NCI-H774 (cell line): ENCODE measurements around the gene MTG2.
"Not testable (repeated sequence)": the region's sequence is repeated elsewhere in the genome, so short reads cannot be mapped to it uniquely, and the experiment has no call there.

Experiments
- DNase-seq: peaks from one replicate; lab custom pipeline; 2025; lab: John Stamatoyannopoulos, UW

Gene MTG2

DNA sequence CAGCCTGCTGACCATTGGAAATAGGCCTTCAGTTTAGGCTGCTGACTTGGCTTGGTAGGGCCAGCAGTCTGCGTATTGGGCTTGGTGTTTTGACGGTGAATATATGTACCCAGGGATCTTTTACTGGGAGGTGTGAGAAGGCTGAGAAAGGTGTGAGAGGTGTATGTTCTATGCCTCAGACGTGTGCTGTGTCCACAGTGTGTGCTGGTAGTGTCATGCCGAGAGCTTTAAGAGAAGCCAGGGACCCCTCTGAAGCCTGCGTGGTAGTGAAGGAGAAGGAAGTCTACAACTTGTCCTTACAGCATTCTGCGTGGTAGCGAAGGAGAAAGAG lies 37.2 kb upstream of the MTG2 start:
- no peak for DNase-seq

DNA sequence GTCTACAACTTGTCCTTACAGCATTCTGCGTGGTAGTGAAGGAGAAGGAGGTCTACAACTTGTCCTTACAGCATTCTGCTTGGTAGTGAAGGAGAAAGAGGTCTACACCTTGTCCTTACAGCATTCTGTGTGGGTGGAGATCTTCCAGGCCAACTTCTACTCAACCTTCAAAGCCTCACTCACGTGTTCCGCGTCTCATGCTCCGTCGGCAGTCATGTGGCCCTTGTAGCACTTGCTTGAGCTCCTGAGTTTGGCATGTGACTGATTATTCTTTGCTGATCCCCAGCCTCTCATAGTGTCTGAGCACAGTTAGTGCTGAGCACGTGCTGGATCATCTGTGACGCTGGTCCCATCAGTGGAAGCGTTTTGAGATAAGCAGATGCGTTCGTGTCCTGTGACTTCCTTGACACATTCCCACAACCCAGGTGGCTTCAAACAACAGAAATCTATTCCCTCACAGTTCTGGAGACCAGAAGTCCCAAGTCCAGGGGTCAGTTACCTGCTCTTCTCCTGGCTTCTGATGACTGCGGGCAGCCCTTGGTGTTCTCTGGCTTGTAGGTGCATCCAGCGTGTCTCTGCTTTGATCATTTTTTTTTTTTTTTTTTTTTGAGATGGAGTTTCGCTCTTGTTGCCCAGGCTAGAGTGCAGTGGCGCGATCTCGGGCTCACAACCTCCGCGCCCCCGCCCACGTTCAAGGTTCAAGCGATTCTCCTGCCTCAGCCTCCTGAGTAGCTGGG lies 36.6 kb upstream of the MTG2 start:
- no peak for DNase-seq

DNA sequence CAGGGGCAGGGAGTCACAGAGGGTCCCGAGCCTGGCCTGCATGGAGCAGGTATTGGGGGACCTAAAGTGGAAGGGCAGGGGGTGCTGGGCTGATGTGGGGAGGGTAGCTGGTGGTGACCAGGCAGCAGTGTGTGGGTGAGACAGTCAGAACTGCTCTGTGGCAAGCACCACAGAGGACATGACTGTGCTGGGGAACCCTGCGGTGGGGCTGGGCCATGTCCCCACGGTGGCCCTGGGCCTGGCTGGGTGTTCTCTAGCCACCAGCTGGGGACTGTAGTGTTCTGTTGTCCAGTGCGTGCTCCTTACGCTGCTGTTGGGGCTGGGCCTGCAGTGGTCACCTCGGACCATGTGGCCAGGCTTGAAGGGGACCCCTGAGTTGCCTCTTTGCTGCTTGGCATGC lies 35.7 kb upstream of the MTG2 start:
- no peak for DNase-seq

DNA sequence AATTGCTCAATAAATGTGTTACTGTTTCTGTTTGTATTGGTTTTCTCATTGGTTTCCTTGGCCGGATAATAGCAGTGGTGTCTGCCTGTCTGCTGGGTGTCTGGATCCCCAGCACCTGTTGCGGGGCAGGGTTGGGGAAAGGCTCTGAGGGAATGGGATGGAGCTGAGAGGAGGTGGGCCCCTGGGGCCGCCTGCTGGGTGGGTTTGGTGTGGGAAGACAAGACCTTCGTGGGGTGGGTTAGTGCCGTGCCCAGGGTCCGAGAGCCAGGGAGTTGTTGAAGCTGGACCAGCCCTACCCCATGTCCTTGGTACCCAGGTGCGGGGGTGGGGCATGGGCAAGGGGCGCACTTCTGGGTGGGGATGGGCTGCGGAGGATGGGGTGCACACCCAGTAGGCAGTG lies 35.3 kb upstream of the MTG2 start:
- no peak for DNase-seq

DNA sequence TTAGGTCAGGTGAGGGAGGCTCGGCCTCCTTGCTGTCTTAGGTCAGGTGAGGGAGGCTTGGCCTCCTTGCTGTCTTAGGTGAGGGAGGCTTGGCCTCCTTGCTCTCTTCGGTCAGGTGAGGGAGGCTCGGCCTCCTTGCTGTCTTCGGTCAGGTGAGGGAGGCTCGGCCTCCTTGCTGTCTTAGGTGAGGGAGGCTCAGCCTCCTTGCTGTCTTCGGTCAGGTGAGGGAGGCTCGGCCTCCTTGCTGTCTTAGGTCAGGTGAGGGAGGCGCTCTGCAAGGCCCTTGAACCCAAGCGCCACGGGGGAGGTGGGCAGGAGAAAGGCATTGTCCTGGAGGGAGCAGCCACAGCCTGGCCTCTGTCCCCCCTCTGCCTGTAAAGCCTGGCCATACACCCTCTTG lies 34.4 kb upstream of the MTG2 start:
- DNase-seq, result not testable (repeated sequence)

DNA sequence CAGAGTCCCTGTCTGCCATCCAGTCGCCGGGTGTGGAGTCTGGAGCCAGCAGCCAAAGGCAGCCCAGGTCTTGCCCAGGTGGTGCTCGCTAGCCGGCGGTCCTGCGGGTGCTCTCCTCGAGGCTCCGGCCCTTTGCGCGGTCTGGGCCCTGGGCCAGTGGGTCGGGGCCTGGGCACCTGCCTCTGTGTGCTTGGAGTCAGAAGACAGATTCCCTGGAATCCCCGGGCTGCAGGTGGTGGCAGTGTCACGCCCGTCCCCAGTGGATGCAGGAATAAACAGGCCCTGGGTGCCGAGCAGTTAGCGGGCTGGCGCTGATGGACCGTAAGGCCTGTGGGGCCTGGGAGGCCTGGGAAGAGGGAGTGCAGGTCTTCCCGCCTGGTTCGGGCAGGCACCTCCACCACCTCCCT lies 33.9 kb upstream of the MTG2 start:
- no peak for DNase-seq

DNA sequence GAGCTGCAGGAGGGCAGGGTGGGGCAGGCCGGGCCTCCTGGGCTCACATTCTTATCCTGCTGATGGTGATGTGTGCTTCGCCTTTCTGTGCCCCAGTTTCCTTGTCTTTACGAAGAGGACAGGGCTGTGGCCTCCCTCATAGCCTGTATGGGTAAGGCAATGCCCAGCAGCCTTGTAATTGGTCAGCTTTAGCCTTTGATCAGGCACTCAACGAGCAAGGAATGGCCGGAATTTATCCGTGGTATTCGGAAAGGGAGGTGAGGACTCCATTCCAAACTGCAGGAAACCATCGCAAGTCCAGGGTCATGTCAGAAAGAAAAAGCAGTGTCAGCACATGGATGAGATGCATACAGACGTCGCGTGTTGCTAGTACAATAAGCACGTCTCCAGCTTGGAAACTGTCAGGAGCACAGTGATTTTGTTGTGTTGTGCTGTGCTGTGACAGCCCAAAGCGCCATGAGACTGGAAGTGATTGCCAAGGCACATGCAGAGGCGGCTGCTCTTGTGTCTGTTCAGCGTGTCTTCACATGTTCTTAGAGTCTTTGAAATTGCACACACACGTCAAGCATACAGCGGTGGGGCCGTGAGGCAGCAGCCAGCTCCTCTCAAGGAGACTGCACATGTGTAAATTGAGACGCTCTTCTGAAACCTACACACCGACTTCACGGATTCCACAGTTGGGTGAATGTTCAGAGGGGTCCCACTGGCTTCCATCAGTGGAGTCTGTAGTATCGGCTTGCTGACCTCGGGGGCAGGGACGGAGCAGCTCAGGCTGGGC lies 33.1 kb upstream of the MTG2 start:
- DNase-seq, result no peak

DNA sequence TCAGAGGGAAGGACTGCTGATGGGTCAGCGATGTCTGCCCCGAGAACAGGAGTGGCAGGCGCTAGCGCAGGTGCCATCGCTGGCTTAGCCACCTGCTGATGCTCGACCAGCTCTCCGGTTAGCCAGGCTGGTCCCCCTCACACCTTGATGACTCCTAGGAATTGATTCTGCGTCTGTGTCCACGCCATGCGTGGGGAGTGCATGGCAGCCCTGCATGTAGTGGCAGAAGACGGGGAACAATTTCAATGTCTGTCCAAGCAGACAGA lies 32.6 kb upstream of the MTG2 start:
- no peak for DNase-seq

DNA sequence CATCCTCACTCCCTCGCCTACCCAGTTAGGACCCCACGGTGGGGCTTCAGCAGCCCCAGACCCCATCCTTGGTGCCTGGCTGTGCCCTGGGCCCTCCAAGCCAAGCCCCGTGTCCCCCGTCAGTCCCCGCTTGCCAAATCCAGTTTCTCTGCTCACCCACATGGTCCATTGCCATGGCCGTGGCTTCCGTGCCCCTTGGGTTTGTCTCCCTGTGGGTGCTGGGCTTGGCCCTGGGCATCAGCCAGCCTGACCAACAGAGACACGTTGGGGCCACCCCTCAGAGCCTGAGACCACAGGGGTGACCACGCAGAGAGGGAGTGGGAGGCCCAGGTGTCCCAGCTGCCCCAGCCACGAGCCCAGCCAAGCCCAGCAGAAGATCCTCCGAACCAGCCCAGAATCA lies 31.6 kb upstream of the MTG2 start:
- no peak for DNase-seq

DNA sequence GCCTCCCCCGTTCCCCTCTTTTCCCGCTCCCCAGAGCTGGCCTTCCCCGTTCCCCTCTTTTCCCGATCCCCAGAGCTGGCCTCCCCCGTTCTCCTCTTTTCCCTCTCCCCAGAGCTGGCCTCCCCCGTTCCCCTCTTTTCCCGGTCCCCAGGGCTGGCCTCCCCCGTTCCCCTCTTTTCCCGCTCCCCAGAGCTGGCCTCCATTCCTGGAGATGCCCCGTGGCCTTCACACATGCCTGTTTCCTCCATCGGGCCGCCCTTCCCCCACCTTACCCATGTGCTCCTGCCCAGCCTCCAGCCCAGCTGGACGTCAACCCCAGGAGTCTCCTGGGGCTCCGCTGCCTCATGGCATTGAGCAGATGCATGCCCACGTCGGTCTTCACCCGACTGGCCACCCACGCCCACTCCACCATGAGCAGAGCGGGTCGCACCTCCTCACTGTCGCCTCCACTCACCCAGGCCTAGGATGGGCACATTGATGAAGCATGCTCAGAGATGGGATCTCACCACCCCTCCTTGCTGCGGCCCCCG lies 30.9 kb upstream of the MTG2 start:
- no peak for DNase-seq

DNA sequence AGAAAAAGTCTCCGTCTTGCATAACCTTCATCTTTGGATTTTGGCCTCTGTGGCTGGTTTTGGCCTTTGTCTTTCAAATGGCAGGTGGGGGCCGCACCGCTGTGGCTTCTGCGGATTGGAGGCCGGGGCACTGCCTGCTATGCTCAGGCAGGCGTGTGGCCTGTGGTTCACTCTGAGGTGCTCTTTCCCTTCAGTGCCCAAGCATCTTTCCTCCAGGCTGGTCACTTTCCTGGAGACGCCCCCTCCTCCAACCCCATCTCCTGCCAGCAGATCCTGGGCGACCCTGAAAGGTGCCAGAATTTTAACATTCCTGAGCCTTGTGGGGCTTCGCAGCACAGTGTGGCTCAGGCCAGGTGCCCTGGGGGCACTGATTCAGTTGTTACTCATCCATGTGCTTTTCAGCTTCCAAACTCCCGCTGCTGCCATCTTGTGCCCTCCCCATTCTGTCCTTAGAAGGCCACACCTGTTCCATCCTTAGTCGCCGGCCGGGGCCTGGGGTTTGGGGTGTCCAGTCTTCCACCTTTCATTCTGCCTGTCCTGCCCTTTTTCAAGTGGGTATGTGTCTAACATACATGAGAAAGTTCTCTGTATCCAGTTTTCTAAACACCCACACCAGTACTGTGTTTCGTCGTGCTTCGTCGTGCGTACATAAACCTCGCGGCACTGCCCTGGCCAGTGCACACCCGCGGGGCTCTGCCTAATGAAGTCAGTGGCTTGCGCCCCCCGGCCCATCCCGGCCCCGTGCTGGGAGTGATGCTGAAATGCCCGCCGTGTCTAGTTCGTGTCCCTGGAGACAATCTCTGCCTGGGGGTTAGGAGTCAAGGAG lies 27.2 kb upstream of the MTG2 start:
- no peak for DNase-seq

DNA sequence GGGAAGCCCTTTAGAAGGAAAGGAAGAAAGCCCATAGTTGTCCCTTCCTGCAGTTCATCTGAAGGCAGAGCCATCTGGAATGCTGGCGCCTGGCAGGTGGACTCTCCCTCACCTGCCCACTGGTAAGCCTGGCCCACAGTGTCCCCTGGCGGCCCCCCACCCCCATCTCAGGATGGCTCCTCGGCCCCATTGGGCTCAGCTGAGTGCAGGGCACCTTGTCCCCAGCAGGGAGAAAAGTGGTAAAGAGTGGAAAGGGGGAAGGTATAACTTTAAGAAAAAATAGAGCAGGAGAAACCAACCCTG lies 26.6 kb upstream of the MTG2 start:
- no peak for DNase-seq

DNA sequence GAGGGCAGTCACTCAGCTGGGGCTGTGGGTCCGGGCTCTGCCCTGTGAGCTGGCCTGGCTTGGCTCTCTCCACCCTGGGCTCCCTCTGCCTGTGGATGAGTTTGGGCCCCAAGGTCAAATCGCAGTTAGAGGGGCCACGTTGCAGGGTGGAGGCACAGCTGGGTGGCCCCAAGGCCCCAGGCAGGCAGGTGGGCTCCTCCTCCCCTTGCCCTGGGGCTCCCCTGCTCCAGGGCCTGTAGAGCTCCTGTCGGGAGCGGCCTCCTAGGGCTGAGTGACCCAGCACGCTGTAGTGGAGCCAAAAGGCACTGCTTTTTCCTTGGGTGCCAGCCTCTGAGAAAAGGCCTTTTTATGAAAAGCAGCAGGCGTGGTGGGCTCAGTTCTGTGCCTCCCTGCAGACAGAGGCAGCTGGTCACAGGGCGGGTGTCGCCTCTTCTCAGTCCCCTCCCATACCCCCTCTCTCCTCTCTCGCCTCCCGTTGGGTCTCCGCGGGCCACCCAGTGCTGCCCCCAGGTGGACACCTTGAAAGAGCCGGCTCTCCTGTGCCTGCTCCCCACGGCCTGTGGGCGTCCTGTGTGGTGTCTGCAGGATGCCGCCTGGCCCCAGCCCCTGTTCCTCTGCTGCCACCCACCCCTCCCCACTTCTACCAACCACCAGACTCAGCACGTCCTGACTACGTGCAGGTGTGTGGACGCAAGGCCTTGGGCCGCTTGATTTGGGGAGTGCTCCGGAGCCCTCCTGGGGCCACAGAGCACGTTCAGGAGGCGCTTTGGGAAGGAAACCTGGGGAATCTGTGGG lies 26.0 kb upstream of the MTG2 start:
- DNase-seq, result no peak

DNA sequence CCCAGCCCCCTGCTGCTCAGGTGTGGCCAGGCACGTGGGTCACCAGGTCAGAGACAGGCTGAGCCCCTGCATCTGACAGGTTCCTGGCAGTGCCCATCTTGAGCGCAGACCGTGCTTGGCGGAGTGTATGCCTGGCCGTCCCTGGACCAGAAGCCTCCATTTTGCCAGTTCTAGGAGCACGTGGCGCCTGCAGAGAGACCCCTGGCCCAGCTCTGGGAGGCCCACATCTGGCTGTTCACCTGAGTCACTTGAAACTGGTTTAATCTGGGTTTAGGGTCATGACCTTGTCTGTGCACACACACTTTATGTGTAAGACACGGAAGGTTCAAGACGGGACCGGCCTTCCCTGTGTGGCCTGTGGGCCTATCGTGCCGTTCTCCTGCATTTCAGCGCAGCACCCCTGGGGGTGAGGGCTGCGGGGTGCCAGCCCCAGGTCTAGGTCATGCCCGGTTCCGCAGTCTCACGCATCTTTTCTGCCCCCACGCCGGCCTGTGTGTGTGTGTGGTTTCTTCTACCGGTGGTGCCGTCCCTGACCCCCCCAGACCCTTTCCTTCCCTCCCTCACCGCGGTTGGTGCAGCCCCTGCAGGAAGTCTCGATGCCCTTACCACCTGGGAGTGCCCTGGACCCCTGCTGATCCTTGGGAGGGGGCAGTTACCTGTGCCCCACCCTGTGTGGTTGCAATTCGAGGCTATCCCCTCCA lies 25.3 kb upstream of the MTG2 start:
- no peak for DNase-seq

DNA sequence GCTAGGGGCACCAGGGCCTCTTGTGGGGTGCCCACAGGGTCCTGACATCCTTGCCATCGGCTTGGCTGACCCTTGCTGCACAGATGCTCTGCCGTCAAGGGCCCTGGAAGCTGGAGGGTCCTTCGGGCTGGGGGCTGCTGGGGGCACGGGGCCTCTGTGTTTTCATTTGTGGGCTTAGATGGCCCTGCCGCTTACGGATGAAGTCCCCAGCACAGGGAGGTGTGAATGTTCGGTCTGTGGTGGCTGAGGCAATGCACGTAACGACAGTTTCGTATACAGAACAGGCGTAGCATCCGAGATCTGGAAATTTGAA lies 24.8 kb upstream of the MTG2 start:
- DNase-seq, result no peak

DNA sequence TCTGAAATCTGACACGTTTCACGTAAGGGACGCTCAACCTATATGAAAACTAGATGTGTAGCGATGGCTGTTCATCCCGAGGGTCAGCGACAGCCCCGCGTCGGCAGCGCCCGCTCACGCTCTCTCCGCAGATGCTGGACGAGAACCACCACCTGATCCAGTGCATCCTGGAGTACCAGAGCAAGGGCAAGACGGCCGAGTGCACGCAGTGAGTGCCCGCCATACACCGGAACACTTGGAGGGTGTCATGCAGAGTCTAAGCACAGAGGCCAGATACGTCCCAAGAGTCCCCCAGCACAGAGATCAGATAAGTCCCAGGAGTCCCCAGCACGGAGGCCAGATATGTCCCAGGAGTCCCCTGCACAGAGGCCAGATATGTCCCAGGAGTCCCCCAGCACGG lies 24.3 kb upstream of the MTG2 start:
- DNase-seq, result no peak

DNA sequence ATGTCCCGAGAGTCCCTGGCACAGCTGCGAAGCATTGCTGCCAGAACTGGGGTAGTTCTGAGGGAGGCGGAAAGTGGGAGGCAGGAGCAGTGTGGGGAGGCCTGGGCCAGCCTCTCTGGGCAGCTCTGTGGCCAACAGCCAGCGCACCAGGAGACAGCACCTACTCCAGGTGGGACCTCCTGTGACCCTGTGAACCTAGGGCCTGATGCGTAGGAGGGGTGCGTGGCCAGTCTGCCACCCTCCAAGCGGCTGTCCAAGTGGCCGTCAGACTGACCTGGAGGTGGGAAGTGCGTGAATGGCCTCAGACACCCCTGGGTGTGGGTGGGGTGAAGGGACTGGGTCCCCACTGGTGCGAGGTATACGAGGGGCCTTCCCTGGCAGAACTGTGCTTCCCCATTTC lies 23.8 kb upstream of the MTG2 start:
- no peak for DNase-seq

DNA sequence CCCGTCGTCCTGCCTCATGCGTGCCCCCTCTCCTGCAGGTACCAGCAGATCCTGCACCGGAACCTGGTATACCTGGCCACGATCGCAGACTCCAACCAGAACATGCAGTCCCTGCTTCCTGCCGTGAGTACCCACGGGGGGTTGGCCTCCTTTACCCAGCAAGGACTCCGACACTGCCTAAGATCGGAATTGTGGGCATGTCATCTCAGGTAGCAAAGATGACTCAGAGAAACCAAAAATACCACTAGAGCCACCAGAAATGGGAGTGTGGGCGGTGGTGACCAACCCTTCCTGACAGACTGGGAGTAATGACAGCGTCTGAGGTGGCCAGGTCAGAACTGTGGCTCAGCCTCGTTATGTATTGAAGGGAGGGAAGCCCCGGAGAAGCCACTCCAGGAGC lies 23.0 kb upstream of the MTG2 start:
- DNase-seq, result no peak

DNA sequence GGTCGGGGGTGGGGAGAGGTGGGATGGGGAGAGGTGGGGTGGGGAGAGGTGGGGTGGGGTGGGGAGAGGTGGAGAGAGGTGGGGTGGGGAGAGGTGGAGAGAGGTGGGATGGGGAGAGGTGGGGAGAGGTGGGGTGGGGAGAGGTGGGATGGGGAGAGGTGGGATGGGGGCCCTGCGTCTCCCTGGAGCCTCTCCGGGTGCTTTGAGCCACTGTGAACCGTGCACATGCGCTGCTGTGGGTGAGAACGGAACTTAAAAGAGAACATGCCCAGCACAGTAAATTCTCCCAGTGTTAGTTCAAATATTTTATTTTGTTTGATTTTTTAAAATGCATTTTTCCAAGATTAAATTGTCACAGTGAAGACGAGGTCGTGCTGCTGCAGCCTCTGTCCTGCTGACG lies 22.6 kb upstream of the MTG2 start:
- DNase-seq, result no peak

DNA sequence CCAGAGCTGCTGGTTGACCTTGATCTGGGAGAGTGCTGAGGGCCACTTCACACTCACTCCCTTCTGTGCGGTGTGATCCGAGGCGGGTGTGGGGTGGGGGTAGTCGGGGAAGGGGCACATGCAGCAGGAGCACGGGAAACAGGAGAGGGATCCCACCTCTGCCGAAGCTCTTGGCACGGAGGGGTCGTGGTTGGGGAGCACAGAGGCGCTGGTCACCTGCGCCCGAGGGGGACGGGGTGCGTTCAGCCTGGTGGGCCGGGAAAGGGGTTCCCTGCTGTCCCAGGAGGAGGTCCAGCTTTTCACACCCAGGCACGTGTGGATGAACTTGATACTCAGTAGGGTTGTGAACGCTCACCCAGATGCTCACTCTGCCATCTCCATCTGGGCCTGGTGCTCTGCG lies 22.0 kb upstream of the MTG2 start:
- DNase-seq, result no peak

DNA sequence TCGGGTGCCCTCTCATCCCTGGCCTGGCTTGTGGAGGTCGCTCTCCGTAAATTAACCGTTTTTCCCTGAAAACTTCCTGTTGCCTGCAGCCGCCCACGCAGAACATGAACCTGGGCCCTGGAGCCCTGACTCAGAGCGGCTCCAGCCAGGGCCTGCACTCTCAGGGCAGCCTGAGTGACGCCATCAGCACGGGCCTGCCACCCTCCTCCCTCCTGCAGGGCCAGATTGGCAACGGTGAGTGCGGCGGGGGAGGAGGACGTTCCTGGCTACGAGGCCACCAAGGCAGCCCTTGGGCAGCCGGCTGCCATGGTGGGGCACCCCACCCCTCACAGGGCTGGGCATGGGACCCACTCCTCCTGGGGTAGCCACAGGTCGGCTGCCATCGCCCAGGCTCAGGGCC lies 21.5 kb upstream of the MTG2 start:
- DNase-seq, result no peak
